GM19023 (cell line): ENCODE results near the gene ITM2C.

ENCODE experiments used
- ATAC-seq: cut with Tn5 transposase; IDR thresholded peaks from one replicate; pipeline ENCODE4 v1.9.1; 2021; ENCODE audit warnings: mild to moderate bottlenecking, moderate library complexity; ENCODE audit not compliant: unreplicated experiment

Gene ITM2C

DNA sequence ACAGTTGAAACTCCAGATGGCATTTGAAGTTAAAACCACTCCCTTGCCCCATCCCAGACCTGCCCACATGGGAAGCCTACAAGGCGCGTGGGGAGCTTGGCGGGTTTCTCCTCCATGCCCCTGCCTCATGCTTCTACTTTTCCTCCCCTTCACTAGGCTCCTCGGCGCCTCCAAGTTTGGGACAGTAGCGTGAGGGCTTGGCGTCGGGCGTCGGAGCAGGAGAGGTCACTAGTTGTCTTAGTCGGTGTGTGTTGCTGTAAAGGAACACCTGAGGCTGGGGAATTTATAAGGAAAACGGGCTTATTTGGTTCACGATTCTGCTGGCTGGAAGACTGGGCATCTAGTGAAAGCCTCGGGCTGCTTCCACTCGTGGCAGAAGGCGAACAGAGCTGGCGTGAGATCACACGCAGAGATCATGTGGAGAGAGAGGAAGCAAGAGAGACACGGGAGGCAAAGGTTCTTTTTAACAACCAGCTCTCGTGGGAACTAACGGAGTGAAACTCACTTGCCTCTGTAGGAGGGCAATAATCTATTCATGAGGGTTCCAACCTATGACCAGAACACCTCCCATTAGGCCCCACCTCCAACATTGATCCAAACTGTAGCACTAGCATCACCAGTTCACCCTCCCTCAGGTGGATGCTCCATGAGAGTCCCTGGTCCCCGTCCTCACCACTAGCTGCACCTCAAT, 25.3 kb downstream of the ITM2C start:
- no peak for ATAC-seq

DNA sequence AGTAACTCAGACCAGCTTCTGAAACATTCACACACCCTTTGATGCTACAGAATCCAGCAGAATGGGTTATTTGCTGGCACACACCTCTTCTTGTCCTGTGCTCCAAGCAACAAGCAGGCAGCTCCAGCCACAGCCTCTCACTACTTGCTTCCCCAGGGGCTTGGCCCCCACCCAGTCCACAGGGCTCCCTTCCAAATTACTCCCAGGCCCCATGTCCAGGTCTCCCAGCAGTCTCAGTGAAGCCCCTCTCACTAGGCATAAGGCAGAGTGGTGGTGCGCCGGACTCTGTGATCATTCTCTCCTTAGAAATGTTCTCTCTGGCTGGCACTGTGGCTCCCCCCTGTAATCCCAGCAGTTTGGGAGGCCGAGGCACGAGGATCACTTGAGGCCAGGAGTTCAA, 25.9 kb downstream of the ITM2C start:
- ATAC-seq = no peak

DNA sequence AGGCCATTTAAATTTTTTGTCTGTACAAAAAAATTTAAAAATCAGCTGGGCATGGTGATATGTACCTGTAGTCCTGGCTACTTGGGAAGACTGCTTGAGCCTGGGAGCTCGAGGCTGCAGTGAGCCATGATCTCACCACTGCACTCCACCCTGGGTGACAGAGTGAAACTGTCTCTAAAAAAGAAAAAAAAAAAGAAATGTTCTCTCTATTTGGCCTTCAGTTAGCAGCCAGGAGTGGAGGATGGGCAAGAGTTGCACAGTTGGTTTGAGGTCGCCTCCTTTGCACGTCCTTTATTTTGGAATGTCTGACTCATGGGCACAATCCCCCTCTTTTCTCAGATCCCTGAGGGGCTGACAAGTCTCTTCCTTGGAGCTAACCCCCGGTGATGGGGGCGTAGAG, 26.3 kb downstream of the ITM2C start:
- ATAC-seq = no peak

DNA sequence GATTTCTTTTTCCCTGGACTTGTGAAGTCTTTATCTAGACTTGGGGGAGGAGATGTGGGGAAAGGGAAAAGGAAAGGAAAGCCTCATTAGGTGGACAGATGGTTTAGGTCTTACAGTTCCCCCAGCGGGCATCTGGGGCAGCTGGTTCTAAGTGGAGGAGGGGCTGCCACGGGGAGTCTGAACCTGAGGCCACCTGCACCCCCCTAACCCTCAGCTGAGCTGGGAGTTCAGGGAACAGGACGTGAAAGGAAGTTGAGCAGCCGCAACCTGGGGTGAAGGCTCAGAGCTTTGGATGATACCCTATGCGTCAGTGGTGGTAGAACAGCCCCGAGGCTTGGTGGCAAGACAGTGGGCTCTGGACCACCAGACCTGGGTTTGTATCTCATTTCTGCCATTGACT, 26.8 kb downstream of the ITM2C start:
- no peak for ATAC-seq

DNA sequence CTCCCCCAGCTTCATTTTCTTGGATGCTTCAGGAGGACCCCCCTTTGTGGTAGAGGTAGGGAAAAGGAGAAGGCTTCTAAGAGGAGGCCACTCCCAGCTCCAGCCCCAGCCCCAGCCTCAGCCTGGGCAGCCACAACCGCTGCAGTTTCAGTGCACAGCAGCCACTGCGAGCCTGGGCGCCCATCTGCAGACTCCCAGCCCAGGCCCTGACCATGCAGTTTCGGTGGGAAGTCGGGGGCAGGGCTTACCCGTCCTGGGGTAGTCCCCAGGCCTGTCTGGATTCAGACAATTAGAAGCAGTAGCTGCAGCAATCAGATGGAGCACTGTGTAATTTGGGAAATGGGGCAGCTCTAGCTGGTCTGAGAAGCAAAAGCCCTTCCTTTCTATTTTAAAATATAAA, 28.6 kb downstream of the ITM2C start:
- ATAC-seq = peak; percentile 91

DNA sequence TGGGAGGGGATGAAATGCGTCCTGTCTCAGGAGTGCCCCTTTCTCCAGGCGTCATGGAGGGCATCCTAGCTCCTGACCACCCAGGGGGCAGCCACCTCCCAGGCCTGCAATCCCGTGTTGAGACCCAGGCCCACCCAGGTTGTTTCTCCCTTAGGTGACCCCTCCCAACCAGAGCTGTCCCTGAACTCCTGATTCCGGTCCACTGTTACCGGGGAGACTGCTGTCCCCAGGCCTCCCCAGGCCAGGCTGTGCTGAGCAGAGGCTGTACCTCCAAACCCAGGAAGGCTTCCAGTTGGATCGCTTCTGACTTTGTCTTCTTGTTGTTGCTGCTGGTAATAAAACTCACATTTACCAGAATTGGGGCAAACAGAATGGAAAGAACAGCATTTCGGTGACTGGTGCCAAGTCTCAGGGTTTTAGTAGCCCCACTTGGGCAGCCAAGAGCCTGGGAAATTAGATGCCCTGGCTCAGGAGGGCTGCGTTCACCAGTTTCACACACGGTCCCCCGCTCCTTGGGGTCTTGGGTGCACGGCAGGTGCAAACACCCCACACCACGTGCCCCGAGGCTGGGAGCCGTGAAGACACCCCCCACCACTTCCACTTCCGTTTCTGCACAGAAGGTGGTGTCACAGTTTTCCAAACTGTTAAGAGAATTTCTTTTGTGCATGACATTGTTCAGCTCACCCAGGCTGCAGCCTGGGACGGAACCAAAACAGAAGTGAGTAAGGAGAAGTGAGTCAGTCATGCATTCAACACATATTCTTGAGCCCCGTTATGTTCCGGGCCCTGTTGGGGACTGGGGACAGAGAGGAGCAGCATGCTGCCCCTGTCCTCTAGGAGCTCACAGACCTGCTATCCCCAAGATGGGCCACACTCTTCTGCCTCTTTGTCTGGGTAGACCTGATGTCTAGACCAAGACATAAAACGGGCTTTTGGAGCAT, 29.4 kb downstream of the ITM2C start:
- ATAC-seq = no peak

DNA sequence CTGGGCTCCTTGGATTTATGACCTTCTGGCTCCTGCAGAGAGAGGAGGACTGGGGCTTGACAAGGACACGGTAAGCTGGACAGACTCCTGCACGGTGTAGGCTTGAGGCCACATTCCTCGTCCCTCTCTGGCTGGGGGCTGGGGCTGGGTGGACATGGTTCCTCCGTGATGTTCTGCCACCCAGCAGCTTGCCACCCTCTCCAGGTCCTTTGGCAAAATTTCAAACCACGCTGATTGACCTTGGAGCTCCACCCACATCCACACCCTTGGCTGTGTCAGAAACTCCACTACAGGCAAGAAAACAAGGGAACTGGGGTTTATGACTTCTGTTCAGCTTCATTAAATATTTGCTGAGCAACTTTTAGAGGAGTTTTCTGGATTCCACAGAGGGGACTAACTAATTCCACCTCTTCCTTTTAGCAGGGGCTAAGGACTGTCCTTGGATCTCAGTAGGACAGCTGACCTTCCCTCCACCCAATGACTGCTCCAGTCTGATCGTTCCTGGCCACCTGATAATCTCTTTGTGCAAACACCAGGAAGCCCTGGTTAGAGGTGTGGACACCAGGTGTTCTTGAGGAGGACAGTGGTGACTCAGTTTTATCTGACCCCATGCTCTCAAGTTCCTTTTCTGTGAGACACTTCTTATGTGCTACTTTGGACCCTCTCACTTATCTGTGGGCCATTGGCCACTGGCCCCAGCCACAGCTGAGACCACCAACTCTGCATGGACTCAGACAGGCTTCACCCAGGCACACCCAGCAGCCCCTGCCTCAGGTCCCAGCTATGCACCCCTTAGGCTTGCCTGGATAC, 31.0 kb downstream of the ITM2C start:
- no peak for ATAC-seq

DNA sequence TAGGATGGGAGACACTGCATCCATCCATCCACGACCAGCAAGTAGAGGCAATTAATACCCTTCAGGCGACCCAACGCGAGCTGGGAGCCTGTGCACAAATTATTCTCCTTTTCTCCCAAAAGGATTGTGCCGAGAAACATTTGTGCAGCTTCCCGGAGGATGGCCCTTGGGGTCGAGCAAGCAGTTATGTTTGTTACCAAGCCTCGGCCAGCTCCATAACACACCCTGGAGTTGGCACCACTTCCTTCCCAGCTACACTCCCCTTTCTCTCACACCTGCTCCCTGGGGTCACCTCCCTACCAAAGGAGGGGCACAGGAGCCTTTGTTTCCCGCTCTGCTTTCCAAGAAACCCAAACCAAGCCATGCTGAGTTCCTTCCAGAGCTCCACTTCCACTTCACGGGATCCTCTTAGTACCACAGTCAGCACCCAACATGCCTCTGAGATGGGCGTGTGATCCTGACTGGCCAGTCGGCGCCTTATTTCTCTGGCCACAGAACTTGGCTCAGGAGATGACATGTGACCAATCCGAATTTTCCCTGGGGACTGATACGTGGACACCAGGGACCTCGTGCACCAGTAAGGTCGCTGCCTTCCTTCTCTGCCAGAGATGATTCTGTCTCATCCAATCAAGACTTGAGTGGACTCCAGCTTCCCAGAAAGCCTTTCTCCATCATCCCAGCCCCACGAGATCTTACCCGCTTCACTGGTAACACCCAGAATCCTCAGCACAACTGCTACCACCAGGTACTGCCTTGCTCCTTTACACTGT, 31.8 kb downstream of the ITM2C start:
- ATAC-seq = no peak

DNA sequence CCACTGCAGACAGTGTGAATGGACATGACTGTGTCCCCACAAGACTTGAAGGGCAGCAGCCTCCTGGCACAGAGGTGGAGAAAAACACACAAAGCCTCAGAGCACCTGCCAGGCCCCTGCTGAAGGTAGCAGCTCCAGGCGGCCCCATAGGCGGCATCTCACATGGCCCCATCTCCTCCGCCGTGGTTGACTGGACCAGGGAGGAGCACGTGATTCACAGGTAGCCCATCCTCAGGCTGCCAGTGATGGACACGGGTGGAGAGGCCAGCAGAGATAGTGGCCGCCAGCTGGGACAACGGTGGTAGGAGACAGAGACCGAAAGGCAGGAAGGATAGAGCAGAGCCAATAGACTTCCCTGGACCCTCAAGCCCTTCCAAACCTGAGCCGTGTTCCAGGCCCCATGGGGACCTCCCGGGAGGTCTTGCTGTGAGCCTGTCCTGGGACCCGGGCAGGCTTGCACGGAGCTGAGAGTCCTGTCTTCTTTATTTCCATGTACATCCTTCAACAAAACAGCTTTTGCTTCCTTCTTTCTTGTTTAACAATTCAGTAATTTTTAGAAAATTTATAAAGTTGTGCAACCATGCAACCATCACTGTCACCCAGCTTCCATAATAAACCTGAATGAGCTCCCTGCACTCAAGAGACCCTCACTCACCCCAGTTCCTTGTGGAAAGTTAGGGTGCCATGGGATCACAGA, 33.4 kb downstream of the ITM2C start:
- no peak for ATAC-seq

DNA sequence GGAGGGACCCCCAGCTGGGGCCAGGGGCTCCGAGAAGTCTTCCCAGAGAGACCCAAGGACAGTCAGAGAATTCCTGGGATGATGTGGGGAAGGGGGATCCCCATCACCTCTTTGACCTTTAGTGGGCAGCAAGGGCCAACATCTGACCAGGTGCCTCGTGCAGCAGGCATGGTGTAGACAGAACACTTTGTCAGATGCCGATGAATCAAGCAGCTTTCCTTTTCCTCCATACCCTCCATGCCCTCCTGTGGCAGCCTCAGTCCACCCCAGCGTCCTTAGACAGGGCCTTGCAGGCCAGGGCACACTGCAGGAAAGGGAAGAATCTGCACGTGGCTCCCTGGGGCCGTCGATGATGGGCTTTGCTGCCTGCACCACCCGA, 34.0 kb downstream of the ITM2C start:
- ATAC-seq = no peak

DNA sequence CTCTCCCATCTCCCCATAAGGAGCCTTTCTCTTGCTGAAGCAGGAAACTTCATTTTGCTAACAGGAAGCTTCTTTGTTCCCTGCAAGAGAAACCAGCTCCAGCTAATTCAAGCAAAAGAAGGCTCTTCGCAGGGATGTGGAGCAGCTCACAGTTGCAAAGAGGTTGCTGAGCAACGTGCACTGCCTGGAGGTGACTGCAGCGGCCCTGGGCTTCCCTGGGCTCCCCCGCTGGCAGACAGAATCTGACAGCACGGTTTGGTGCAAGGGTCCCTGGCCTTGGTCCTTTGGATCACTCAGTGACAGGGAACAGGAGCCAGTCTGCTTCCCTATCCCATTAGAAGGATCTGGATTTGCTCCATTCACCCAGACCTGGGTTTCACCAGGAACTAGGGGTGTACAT, 34.5 kb downstream of the ITM2C start:
- ATAC-seq = no peak

DNA sequence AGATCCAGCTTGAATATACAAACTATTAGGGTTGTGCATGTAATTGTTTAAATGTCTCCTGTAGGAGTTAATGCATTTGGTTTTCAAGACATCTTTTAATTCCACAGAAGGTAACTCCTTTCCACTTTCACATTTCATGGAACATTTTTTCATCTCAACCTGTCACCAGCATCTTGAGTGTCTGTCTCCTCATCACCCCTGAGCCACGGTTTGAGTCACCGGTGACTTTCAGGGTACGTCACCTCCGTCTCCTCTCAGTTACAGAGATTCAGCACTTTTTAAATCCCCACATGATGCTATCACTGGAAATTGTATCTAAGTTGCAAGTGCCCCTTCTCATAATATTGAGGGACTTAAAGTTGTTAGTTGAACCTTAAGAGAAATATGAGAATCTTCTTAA, 35.0 kb downstream of the ITM2C start:
- no peak for ATAC-seq

DNA sequence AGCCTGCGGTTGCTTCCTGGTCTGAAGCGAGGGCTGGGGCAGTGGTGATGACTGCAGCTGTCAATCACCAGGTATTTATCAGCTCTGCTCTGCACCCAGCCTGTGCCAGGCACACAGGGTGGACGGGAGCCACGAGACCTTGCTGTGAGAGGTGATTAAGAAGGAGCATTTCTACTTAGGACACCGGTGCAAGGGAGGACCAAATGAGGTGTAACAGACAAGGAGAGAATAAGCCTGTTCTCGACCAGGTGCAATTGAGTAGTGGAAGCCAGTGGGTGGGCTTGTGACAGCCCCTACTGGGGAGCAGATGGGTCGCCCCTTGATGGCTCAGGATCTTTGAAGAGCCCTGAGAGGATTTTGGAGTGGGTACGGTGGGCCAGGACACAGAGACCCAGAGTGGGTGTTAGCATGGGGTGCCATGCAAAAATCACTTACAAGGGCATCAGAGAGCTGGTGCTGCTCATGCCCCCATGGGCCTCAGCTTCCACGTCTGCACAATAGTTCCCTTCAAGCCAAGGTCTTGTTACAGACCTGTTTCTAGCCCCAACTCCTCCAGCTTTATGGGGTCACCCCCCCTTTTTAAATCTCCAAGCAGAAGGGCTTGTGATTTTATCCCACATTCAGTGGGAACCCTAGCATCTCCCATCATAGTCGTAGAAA, 35.7 kb downstream of the ITM2C start:
- ATAC-seq = no peak

DNA sequence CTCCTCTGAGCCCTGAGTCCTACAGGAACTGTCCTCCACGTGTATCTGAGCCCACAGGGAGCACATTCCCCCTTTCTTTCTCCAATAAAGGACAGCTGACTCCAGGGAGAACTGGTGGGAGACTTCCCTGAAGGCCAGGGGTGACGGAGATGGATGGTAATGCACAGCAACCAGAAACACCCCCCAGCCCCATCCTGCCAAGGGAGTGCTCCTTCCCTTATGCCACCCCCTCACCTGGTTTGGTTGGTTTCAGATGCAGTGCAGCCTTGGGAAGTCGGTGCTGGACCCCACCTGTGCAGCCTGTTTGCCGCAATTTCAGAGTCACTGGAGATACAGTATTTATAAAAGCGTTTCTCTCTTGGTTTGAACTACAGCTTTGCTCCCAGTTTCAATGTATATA, 36.3 kb downstream of the ITM2C start:
- no peak for ATAC-seq

DNA sequence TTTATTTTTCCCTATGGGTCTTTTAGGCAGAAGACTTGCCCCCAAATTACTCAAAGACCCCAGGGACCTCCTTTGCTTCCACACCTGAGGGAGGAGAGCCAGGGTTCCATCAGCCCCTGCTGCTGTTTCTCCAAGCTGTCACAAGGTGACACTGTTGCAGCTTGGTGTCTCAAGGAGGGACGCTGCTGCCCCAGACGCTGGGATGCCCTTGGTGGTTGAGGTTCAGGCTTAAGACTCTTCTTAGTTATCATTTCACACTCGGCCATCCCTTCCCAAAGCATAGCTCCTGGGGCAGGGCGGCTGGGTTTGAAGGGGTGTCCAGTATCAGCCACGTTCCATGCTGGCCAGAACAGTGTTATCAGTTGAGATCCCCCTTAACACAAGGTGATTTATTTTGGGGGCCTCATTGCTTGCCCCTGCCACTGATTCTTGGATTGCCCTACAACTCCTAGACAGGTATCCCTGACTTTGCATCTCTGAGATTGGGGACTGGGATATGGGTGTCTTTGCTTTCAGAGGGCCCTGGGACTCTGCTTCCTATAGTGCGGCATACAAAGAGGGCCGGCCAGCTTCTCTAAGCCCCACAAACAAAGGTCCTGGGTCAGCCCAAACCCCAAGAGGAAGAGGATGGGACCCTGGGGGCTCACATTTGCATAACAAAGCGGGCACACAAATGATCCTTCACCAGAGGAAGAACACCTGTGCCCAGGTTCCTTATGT, 37.6 kb downstream of the ITM2C start:
- ATAC-seq = peak; percentile 59

DNA sequence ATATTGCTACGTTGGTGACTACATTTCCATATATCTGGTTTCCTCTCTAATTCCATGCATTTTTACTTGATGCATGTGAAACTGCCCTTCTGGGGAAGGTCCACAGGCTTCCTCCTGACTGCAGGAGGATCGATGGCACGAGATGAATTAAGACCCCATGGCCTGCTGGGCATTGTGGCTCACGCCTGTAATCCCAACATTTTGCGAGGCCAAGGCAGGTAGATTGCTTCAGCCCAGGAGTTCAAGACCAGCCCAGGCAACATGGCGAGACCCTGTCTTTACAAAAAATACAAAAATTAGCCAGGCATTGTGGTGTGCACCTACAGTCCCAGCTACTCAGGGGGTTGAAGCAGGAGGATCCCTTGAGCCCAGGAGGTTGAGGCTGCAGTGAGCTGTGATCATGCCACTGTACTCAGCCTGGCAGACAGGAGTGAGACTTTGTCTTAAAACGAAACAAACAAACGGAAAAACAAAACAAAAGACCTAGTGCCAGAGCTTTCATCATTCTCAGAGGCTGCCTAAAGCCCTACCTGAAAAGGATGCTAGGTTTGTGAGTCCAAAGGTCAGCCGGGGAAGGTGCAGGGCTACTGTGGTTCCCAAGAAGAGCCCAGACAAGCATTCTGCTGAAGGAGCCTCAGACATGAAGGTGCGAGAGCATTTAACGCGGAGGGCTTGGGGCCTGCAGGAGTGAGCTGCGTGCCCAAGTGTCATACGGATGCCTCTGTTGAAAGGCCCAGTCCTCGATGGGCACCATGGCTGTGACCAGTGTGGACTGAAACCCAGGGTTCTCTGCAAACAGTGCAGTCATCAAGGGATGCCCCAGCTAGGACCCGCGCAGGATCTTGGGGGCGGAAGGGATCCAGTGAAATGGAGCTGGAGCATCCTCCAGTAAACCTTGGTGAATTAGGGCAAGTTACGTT, 38.7 kb downstream of the ITM2C start:
- no peak for ATAC-seq

DNA sequence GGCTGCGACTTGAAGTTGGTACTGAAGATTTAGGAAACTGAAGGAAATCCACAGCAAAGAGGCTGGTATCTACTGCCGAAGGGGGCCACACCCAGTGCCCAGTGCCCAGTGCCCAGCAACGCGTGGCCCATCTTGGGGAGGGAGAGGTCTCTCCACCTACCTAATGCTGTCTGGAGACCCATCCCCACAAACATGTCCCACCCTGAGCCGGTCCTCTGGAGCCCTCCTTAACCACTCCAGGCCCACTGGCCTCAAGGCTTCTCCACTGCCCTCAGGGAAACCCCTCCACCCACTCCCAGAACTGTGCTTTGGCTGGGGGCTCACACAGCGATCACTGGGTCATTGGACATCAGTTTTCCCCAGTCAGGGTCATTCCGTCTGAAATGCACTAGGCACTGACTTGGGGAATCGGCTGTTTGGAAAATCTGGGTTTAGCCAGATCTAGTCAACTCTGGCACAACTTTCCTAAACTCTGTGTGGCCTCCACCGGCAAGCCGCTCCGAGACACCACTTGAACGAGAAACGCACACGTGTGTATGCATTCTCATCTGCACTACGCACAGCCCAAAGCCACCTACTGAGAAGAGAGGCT, 40.2 kb downstream of the ITM2C start:
- no peak for ATAC-seq
